Activated CD4-positive, alpha-beta T cell treated with anti-CD3 and anti-CD28 coated beads, Interleukin-2, amount 50 U/mL, for 1 hour (primary cell): ENCODE results near the gene NPAS2.

Source experiments
- DNase-seq: peaks from one replicate; pipeline ENCODE4 v3.0.0-alpha.2; 2020

Gene NPAS2

GRCh38 chr2:100823665-100824438 lies 3.9 kb downstream of the NPAS2 start:
- no peak for DNase-seq

- no peak for DNase-seq
Measured at GRCh38 chr2:100824842-100825241, 4.9 kb downstream of the NPAS2 start.

GRCh38 chr2:100826494-100826893 lies 6.6 kb downstream of the NPAS2 start:
- DNase-seq: no peak

- no peak for DNase-seq
Measured at GRCh38 chr2:100831158-100831750, 11.3 kb downstream of the NPAS2 start.

- DNase-seq: no peak
Measured at GRCh38 chr2:100831831-100832230, 11.9 kb downstream of the NPAS2 start.

- DNase-seq: no peak
Measured at GRCh38 chr2:100832885-100833284, 12.9 kb downstream of the NPAS2 start.

- no peak for DNase-seq
Measured at GRCh38 chr2:100833331-100833730, 13.4 kb downstream of the NPAS2 start.

- no peak for DNase-seq
Measured at GRCh38 chr2:100834221-100834620, 14.3 kb downstream of the NPAS2 start.

GRCh38 chr2:100835006-100835659 lies 15.2 kb downstream of the NPAS2 start:
- DNase-seq: no peak

GRCh38 chr2:100840519-100840918 lies 20.6 kb downstream of the NPAS2 start:
- no peak for DNase-seq

- DNase-seq: no peak
Measured at GRCh38 chr2:100842241-100842922, 22.4 kb downstream of the NPAS2 start.

GRCh38 chr2:100844514-100844913 lies 24.6 kb downstream of the NPAS2 start:
- no peak for DNase-seq

- no peak for DNase-seq
Measured at GRCh38 chr2:100845141-100845991, 25.4 kb downstream of the NPAS2 start.

GRCh38 chr2:100846716-100847115 lies 26.8 kb downstream of the NPAS2 start:
- no peak for DNase-seq

GRCh38 chr2:100852447-100852846 lies 32.5 kb downstream of the NPAS2 start:
- no peak for DNase-seq

GRCh38 chr2:100852999-100853908 lies 33.3 kb downstream of the NPAS2 start:
- DNase-seq: no peak

- DNase-seq: no peak
Measured at GRCh38 chr2:100853909-100854810, 34.2 kb downstream of the NPAS2 start.

GRCh38 chr2:100855084-100855483 lies 35.1 kb downstream of the NPAS2 start:
- no peak for DNase-seq

GRCh38 chr2:100855606-100856005 lies 35.7 kb downstream of the NPAS2 start:
- no peak for DNase-seq

- no peak for DNase-seq
Measured at GRCh38 chr2:100856732-100857131, 36.8 kb downstream of the NPAS2 start.
